Heart right ventricle (tissue), 16 donors: Measurements from ENCODE around the gene GOLGA8H. TPM values are rescaled to one million over a fixed set of nuclear protein-coding genes. Genes with fewer than 3 reads are reported as not detected.
"Not testable (repeated sequence)": the region's sequence is repeated elsewhere in the genome, so short reads cannot be mapped to it uniquely, and the experiment has no call there.

Source experiments
- ATAC-seq, 8 donors: fragments of 200-7000 bp; cut with Tn5 transposase; one replicate each; pipeline ENCODE4 v1.9.1; 2020; ENCODE audit warnings: mild to moderate bottlenecking in 8 of 8, moderate library complexity in 8 of 8, moderate number of reproducible peaks in 1 of 8
- DNase-seq, 2 donors: peaks; one replicate each; pipeline ENCODE4 v3.0.0-alpha.2; 2020
- H3K27ac ChIP-seq, 10 donors: fragments of 200-600 bp; sonication (generic) in 2 of 10; one replicate each; pipeline versions ENCODE4 v1.5.0 to v1.8.0; 2020 to 2022; ENCODE audit warnings: mild to moderate bottlenecking in 3 of 10
- H3K27me3 ChIP-seq, 7 donors: fragments of 200-600 bp; one replicate each; pipeline ENCODE4 v1.8.0; 2021 to 2022; ENCODE audit warnings: mild to moderate bottlenecking in 2 of 7
- H3K36me3 ChIP-seq, 9 donors: fragments of 200-600 bp; sonication (generic) in 1 of 9; one replicate each; pipeline versions ENCODE4 v1.5.0 to v1.8.0; 2020 to 2022; ENCODE audit warnings: mild to moderate bottlenecking in 2 of 9
- H3K4me1 ChIP-seq, 9 donors: fragments of 200-600 bp; sonication (generic) in 1 of 9; one replicate each; pipeline versions ENCODE4 v1.5.0 to v1.8.0; 2020 to 2022; ENCODE audit warnings: mild to moderate bottlenecking in 4 of 9
- H3K4me3 ChIP-seq, 10 donors: fragments of 200-600 bp; sonication (generic) in 2 of 10; one replicate each; pipeline versions ENCODE4 v1.5.0 to v1.8.0; 2020 to 2022; ENCODE audit warnings: mild to moderate bottlenecking in 7 of 10, moderate library complexity in 2 of 10
- H3K9me3 ChIP-seq, 11 donors: fragments of 200-600 bp in 10 of 11; sonication (generic) in 2 of 11; one replicate each; pipeline versions ENCODE4 v1.5.0 to v1.8.0; 2013 to 2022; ENCODE audit warnings: mild to moderate bottlenecking in 2 of 11, control low read depth in 1 of 11, moderate library complexity in 1 of 11
- CTCF ChIP-seq, 9 donors: fragments of 200-600 bp; sonication (generic) in 2 of 9; IDR thresholded peaks; one replicate each; pipeline versions ENCODE4 v1.5.0 to v1.8.0; 2021 to 2022; ENCODE audit warnings: antibody characterized with exemption in 9 of 9, mild to moderate bottlenecking in 5 of 9, moderate library complexity in 1 of 9
- WGBS, 2 donors: extraction: QIAGEN DNeasy Blood & Tissue Kit; methylation state at CpG; one replicate each; pipeline ENCODE4 v1.1.7; 2013; ENCODE audit warnings: inconsistent platforms in 1 of 2; 5-methylcytosine and 5-hydroxymethylcytosine counted together
- intact Hi-C, 10 donors: fragments of 100-400 bp; cut with DNase I; formaldehyde crosslinking; loops; one replicate each; pipeline versions ENCODE4 v1.11.1 to v1.14.2; 2022
- polyA plus RNA-seq, 2 donors: library from polyadenylated mRNA; stranded (reverse); fragments of 200-250 nt; gene quantifications; one replicate each; pipeline ENCODE4 v1.2.3, GENCODE V29; 2013
- total RNA-seq, 10 donors: library from RNA; stranded (reverse); fragmentation: NEBNext Ultra II Directional in 3 of 10; extraction: Animal tissue kit (Norgen Biotek cat#: 25700) in 3 of 10; gene quantifications; one replicate each; pipeline versions ENCODE4 v1.2.1 to v1.2.4, GENCODE V29; 2021 to 2023
- donor health status: Arrhythmogenic right ventricular cardiomyopathy.
- donor health status: ischemic (EF 13 %, LVEDD 7.1; RV severe dilation, severe dysfunction).
- donor health status: healthy with polysubstance abuse.
- donor health status: DM: no; HTN: yes; CAD: no.
- donor health status: DM: no; HTN: no; CAD: no.
- donor health status: ischemic (EF 25% LVEDD 6.9; RV normal size, moderate dysfunction).
- donor health status: ischemic (EF 25% LVEDD 5.7; RV mildly dilated, moderate dysfunction).
- donor health status: healthy.
- donor health status: DM: yes; HTN: yes; CAD: no.
- donor health status: Ischemic cardiomyopathy.
- donor health status: ischemic (EF 35%, LVEDD 5.7; RV mildly dilated, moderate dysfunction).
- donor health status: nonischemic (EF 11% LVEDD 7.7; RV severe dilation, severe dysfunction).
- donor health status: DM: yes; HTN: yes; CAD: no.
- donor health status: PGD.
- donor health status: ischemic (EF 29% LVEDD 5.4; RV normal size, mild dysfunction).
- donor health status: nonischemic (EF 23%, LVEDD 6.1; RV moderate dilation, normal function).

Gene GOLGA8H
- total and polyA plus RNA-seq, 12 donors, result 0.14 to 1.8 (median 0.60) TPM; not detected in 2

- not testable (repeated sequence) for H3K4me1 ChIP-seq, DNase-seq, H3K9me3 ChIP-seq, H3K27me3 ChIP-seq, ATAC-seq, H3K27ac ChIP-seq, H3K4me3 ChIP-seq
- H3K36me3 ChIP-seq, result peaks cover 0 to 29% (median 0%) of the 10 kb centered on the region in 9 donors
- intact Hi-C loops, result loop anchor here in 7 of 10 donors (5.0 to 10.0 kb wide), 8 partner anchors 84 to 834 kb away; no protein-coding TSS in a partner anchor
- WGBS, 2 donors, result 84 to 89% methylated on average over 1 of the region's 1 CpG
- peak in 8 of 9 donors; percentile 27 to 68 (median 52) for TF ChIP-seq CTCF (IDR thresholded peaks at IDR 0.05)
Measured at GRCh38 chr15:30661154-30661553, 57.3 kb downstream of the GOLGA8H start.

Other genes starting within 250 kb of the GOLGA8H start
- 1 to 10 TPM in 6 of 10 donors, under 1 TPM in 4; 0.06 to 5.0 (median 2.1) TPM for gene CHRFAM7A, start 210.5 kb upstream of the GOLGA8H start, total RNA-seq
- 1 to 10 TPM in 1 of 2 donors, under 1 TPM in 1; 0.68 to 2.6 TPM for gene CHRFAM7A, start 210.5 kb upstream of the GOLGA8H start, polyA plus RNA-seq
- 1 to 10 TPM; 1.4 to 5.3 (median 3.8) TPM for gene GOLGA8R, start 189.8 kb upstream of the GOLGA8H start, total RNA-seq
- 1 to 10 TPM in 1 of 2 donors, under 1 TPM in 1; 0.48 to 4.5 TPM for gene GOLGA8R, start 189.8 kb upstream of the GOLGA8H start, polyA plus RNA-seq
- 1 to 10 TPM in 5 of 10 donors, under 1 TPM in 2, not detected in 3; 0.49 to 5.4 (median 2.1) TPM for gene GOLGA8Q, start 52.0 kb upstream of the GOLGA8H start, total RNA-seq
- gene GOLGA8Q, start 52.0 kb upstream of the GOLGA8H start, polyA plus RNA-seq, result 1 to 10 TPM in 1 of 2 donors, under 1 TPM in 1; 0.33 to 2.0 TPM